Activated B cell treated with CpG ODN at 0.5 μM for 24 hours (primary cell): Measurements from ENCODE around the gene INPP4B. TPM values are rescaled to one million over a fixed set of nuclear protein-coding genes. Genes with fewer than 3 reads are reported as not detected.

Experiments
- ATAC-seq: fragments of 200-7000 bp; cut with Tn5 transposase; one replicate; pipeline ENCODE4 v1.10.0; 2021; ENCODE audit warnings: low read depth, mild to moderate bottlenecking, moderate library complexity
- CTCF ChIA-PET: fragments of 350-600 bp; sonication (Branson Sonifier 250); formaldehyde crosslinking; loops from one replicate; lab custom pipeline; 2021; ENCODE audit warnings: antibody characterized with exemption; lab: Charles Lee
- POLR2A ChIA-PET: fragments of 350-600 bp; sonication (Branson Sonifier 250); formaldehyde crosslinking; loops from one replicate; lab custom pipeline; 2021; ENCODE audit warnings: antibody characterized with exemption; lab: Charles Lee
- DNase-seq: peaks from one replicate; pipeline ENCODE4 v3.0.0; 2022
- H3K27ac Mint-ChIP-seq: one replicate; pipeline ENCODE4 v1.8.0; 2020; ENCODE audit warnings: mixed read lengths
- H3K27me3 Mint-ChIP-seq: one replicate; pipeline ENCODE4 v1.8.0; 2021; ENCODE audit warnings: mixed read lengths
- H3K36me3 Mint-ChIP-seq: one replicate; pipeline ENCODE4 v1.8.0; 2021; ENCODE audit warnings: low read depth, mixed read lengths
- H3K4me1 Mint-ChIP-seq: one replicate; pipeline ENCODE4 v1.8.0; 2021; ENCODE audit warnings: mixed read lengths
- H3K4me3 Mint-ChIP-seq: one replicate; pipeline ENCODE4 v1.8.0; 2020; ENCODE audit warnings: mild to moderate bottlenecking, mixed read lengths
- H3K9me3 Mint-ChIP-seq: one replicate; pipeline ENCODE4 v1.8.0; 2020; ENCODE audit warnings: mixed read lengths
- CTCF ChIP-seq: fragments of 200-600 bp; IDR thresholded peaks from one replicate; pipeline ENCODE4 v1.8.0; 2022; ENCODE audit warnings: antibody characterized with exemption, mild to moderate bottlenecking
- intact Hi-C: fragments of 100-400 bp; cut with micrococcal nuclease; formaldehyde crosslinking; loops from one replicate; pipeline ENCODE4 v1.15.1; 2024
- total RNA-seq: library from RNA; stranded (reverse); gene quantifications from 2 replicates; pipeline ENCODE4 v1.2.3, GENCODE V29; 2022

The INPP4B gene
- total RNA-seq, 1 donor from 2014 or later: 0.11 TPM

GRCh38 chr4:142408003-142408441, 438.1 kb downstream of the INPP4B start:
- Mint-ChIP-seq H3K27ac (no peak overlapping the region), H3K9me3 (no peaks in the 10 kb centered on the region), H3K36me3 (no peaks in the 10 kb centered on the region), H3K4me1 (peaks cover 10% of the 10 kb centered on the region), H3K4me3 (no peak overlapping the region), H3K27me3 (no peaks in the 10 kb centered on the region)
- ATAC-seq: no peak
- no peak for DNase-seq
- POLR2A ChIA-PET: no interaction called here
- intact Hi-C loops: no loop called here
- CTCF ChIA-PET: no interaction called here
- no peak for TF ChIP-seq CTCF

DNA sequence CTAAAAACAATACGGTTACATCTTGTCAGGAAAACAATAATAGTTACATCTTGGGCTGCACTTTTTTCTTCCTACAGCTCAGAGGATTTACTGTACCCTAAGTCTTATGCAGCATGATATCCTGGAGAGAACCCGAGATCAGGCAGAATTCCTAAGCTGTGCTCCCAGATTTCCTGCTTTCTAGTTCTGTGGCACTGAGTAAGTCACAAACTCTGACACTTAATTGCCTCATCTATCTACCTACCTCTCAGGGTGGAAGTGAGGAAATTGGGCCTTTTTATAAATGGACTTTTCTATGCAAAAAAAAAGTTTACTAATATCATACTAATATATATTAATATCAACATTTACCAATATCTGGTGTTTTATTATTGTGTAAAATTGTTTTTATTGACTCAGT, 438.5 kb downstream of the INPP4B start:
- no peak for TF ChIP-seq CTCF
- CTCF ChIA-PET: no interaction called here
- intact Hi-C loops: no loop called here
- H3K4me3 Mint-ChIP-seq: no peak overlapping the region
- POLR2A ChIA-PET: no interaction called here
- DNase-seq (no peak), ATAC-seq (no peak)
- H3K27ac Mint-ChIP-seq: no peak overlapping the region
- no peaks in the 10 kb centered on the region for H3K36me3 Mint-ChIP-seq
- H3K9me3 Mint-ChIP-seq: no peaks in the 10 kb centered on the region
- peaks cover 10% of the 10 kb centered on the region for H3K4me1 Mint-ChIP-seq
- peaks cover 2% of the 10 kb centered on the region for H3K27me3 Mint-ChIP-seq

GRCh38 chr4:142406917-142407501, 439.1 kb downstream of the INPP4B start:
- Mint-ChIP-seq H3K4me1 (peaks cover 10% of the 10 kb centered on the region), H3K27ac (no peak overlapping the region), H3K4me3 (no peak overlapping the region), H3K36me3 (no peaks in the 10 kb centered on the region), H3K9me3 (no peaks in the 10 kb centered on the region), H3K27me3 (peaks cover 2% of the 10 kb centered on the region)
- ChIA-PET POLR2A (no interaction called here), CTCF (no interaction called here)
- intact Hi-C loops: no loop called here
- ATAC-seq (no peak), DNase-seq (no peak)
- no peak for TF ChIP-seq CTCF

GRCh38 chr4:142406499-142406835, 439.6 kb downstream of the INPP4B start:
- no peak for DNase-seq
- CTCF ChIA-PET: no interaction called here
- Mint-ChIP-seq H3K4me3 (no peak overlapping the region), H3K9me3 (no peaks in the 10 kb centered on the region), H3K4me1 (peaks cover 10% of the 10 kb centered on the region), H3K36me3 (no peaks in the 10 kb centered on the region), H3K27me3 (peaks cover 2% of the 10 kb centered on the region), H3K27ac (no peak overlapping the region)
- no peak for ATAC-seq
- intact Hi-C loops: no loop called here
- POLR2A ChIA-PET: no interaction called here
- TF ChIP-seq CTCF: no peak

- H3K9me3 Mint-ChIP-seq: no peaks in the 10 kb centered on the region
- H3K36me3 Mint-ChIP-seq: no peaks in the 10 kb centered on the region
- no peak for TF ChIP-seq CTCF
- intact Hi-C loops: no loop called here
- ATAC-seq (no peak), DNase-seq (no peak)
- peaks cover 10% of the 10 kb centered on the region for H3K4me1 Mint-ChIP-seq
- peaks cover 2% of the 10 kb centered on the region for H3K27me3 Mint-ChIP-seq
- ChIA-PET CTCF (no interaction called here), POLR2A (no interaction called here)
- H3K4me3 Mint-ChIP-seq: no peak overlapping the region
- no peak overlapping the region for H3K27ac Mint-ChIP-seq
Observed at GRCh38 chr4:142405695-142406498, 440.2 kb downstream of the INPP4B start.
